GM06990 (cell line): ENCODE measurements around the gene NOL4L.

Experiments used
- DNase-seq: peaks from one replicate; pipeline ENCODE4 v3.0.0-alpha.2; 2011; ENCODE audit not compliant: insufficient read length; ENCODE audit errors: extremely low read depth
- H3K27me3 ChIP-seq: replicated peaks from 2 replicates; pipeline ENCODE4 v1.6.0; 2011; ENCODE audit warnings: low read length; ENCODE audit not compliant: control insufficient read depth, insufficient read depth
- H3K36me3 ChIP-seq: 2 replicates; pipeline ENCODE4 v1.5.1; 2011; ENCODE audit warnings: low read length; ENCODE audit not compliant: control insufficient read depth, insufficient read depth
- H3K4me3 ChIP-seq: replicated peaks from 2 replicates; pipeline ENCODE4 v1.5.1; 2011; ENCODE audit warnings: low read depth, mild to moderate bottlenecking, control low read depth, low read length
- TF ChIP-seq, protein P1 (sequence below): IDR thresholded peaks from 2 replicates; pipeline ENCODE4 v1.5.1; 2011; ENCODE audit warnings: low read length, control low read depth, mild to moderate bottlenecking, inconsistent platforms; ENCODE audit not compliant: insufficient read depth, poor library complexity, severe bottlenecking

NOL4L gene

DNA sequence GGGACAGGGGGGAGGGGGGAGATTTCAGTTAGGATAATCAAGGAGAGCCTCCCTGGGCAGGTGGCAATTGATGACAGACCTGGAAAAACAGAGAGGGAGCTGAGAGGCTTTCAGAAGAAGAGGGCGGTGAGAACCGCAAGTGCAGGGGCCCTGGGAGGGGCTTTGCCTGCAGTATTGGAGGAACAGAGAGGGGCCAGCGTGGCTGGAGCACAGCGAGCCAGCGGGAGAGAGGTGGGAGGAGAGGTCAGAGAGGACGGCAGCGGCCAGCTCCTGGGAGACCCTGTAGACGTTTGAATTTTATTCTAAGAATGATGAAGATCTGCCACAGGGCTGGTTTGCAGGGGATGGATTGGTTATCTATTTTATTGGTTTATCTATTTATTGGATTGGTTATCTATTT, 34.5 kb upstream of the NOL4L start:
- no peaks in the 10 kb centered on the region for H3K27me3 ChIP-seq
- H3K4me3 ChIP-seq: no peak overlapping the region
- no peaks in the 10 kb centered on the region for H3K36me3 ChIP-seq
- DNase-seq: no peak
- TF ChIP-seq, protein P1, sequence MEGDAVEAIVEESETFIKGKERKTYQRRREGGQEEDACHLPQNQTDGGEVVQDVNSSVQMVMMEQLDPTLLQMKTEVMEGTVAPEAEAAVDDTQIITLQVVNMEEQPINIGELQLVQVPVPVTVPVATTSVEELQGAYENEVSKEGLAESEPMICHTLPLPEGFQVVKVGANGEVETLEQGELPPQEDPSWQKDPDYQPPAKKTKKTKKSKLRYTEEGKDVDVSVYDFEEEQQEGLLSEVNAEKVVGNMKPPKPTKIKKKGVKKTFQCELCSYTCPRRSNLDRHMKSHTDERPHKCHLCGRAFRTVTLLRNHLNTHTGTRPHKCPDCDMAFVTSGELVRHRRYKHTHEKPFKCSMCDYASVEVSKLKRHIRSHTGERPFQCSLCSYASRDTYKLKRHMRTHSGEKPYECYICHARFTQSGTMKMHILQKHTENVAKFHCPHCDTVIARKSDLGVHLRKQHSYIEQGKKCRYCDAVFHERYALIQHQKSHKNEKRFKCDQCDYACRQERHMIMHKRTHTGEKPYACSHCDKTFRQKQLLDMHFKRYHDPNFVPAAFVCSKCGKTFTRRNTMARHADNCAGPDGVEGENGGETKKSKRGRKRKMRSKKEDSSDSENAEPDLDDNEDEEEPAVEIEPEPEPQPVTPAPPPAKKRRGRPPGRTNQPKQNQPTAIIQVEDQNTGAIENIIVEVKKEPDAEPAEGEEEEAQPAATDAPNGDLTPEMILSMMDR: no peak

DNA sequence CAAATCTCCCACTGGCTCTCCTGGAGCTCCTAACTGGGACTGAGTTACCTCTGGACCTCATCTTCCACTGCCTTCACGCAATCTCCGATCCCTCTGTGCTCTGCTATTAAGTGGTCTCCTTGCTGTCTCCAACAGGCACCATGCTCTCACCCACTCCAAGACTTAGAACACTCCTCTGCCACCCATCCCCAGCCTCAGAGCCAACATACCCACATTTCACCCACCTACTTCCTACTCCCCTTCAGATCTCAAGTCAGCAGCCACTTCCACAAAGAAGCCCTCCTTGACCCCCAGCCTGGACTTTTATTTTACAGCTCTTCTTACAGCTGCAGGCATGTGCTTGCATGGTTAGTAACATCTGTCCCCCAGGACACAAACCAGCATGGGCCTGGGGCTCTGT, 29.6 kb upstream of the NOL4L start:
- DNase-seq: no peak
- TF ChIP-seq, protein P1: no peak
- Histone ChIP-seq H3K27me3 (no peaks in the 10 kb centered on the region), H3K4me3 (no peak overlapping the region), H3K36me3 (no peaks in the 10 kb centered on the region)

DNA sequence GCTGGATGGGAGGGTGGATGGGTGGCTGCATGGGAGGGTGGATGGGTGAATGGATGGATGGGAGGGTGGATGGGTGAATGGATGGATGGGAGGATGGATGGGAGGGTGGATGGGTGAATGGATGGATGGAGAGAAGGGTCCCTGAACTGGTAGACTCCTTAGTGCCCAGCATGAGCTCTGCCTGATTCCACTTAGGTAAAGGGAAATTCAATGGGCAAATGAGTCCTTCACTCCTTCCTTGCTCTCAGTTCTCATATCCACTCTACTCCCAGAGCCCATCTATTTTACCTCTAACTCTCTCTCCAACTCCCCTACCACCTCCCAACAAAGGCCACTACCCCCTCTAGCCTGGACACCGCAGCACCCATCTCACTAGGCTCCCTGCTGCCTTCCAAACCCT, 29.2 kb upstream of the NOL4L start:
- no peak for DNase-seq
- TF ChIP-seq, protein P1: no peak
- Histone ChIP-seq H3K36me3 (no peaks in the 10 kb centered on the region), H3K4me3 (no peak overlapping the region), H3K27me3 (no peaks in the 10 kb centered on the region)

DNA sequence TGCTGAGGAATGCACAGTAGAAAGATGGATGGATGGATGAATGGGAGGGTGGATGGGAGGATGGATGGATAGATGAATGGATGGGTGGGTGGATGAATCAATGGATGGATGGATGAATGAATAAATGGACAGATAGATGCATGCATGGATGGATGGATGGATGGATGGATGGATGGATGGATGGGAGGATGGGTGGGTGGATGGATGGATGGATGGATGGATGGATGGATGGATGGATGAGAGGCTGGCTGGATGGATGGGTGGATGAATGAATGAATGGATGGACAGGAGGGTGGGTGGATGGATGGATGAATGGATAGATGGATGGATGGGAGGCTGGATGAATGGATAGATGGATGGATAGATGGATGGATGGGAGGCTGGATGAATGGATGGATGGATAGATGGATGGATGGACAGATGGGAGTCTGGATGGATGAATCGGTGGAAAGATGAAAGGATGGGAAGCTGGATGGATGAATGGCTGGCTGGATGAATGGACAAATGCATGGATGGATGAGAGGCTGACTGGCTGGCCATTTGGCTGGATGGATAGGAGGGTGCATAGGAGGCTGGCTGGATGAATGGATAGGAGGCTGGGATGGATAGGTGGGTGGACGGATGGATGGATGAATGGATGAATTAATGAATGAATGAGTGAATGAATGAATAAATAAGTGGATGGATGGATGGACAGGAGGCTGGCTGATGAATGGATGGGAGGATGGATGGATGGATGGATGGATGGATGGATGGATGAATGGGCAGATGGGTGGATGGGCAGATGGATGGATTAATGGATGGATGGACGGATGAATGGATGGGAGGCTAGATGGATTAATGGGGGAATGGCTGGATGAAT, 28.3 kb upstream of the NOL4L start:
- Histone ChIP-seq H3K36me3 (no peaks in the 10 kb centered on the region), H3K4me3 (no peak overlapping the region), H3K27me3 (no peaks in the 10 kb centered on the region; the same call in 1 of the 2 replicates)
- TF ChIP-seq, protein P1: no peak
- DNase-seq: no peak

DNA sequence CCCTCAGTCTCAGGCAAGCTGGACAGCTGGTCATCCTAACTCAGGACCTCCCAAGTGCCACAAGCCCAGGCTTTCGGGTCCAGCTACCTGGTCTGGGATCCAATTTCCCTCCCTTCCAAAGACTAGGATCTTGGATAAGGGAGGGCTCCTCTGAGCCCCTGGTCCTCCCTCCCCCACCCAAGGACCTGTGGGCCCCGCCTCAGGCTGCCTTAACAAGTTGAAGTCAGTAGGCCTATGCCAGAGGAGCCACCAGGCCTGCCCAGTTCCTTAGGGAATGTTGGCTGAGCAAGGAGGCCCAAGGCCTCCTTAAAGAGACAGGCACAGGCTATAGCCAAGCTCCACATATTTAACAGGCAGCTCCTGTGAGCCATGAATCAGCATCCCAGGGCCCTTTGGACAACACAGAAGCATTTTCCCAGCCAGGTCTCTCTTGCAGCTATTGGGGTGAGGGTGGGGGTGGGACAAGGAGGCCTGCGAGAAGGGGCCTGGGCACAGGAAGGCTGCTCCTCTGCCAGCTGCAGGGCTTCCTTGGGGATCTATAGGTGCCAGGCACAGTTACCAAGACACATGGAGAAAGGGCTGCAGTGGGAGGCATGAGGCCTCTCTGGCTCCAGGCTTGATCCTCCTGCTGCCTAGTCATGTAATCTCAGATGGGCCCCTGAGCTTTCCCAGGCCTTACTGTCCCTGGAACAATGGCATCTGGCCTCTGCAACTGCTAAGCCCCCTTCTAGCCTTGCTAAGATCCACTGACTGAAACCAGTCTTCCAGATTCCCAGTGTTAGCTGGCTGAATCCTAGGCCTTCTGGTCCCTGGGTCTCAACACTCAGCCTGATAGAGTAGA, 27.4 kb upstream of the NOL4L start:
- H3K4me3 ChIP-seq: no peak overlapping the region
- no peaks in the 10 kb centered on the region for H3K36me3 ChIP-seq
- TF ChIP-seq, protein P1: no peak
- H3K27me3 ChIP-seq: no peaks in the 10 kb centered on the region; the same call in 1 of the 2 replicates
- DNase-seq: no peak
